ENCODE measurements around the gene MAP4K5.

The MAP4K5 gene

GRCh38 chr14:50399251-50400032 is 132.9 kb downstream of the MAP4K5 start:
- DNase-seq (ENCODE audit: low read depth in 2 of 2), result no peak

- no peak for DNase-seq (ENCODE audit: low read depth in 2 of 2)
Observed at GRCh38 chr14:50398189-50398580, 134.2 kb downstream of the MAP4K5 start.

- no peak for DNase-seq (ENCODE audit: low read depth in 2 of 2)
Observed at GRCh38 chr14:50397390-50398188, 134.8 kb downstream of the MAP4K5 start.

DNA sequence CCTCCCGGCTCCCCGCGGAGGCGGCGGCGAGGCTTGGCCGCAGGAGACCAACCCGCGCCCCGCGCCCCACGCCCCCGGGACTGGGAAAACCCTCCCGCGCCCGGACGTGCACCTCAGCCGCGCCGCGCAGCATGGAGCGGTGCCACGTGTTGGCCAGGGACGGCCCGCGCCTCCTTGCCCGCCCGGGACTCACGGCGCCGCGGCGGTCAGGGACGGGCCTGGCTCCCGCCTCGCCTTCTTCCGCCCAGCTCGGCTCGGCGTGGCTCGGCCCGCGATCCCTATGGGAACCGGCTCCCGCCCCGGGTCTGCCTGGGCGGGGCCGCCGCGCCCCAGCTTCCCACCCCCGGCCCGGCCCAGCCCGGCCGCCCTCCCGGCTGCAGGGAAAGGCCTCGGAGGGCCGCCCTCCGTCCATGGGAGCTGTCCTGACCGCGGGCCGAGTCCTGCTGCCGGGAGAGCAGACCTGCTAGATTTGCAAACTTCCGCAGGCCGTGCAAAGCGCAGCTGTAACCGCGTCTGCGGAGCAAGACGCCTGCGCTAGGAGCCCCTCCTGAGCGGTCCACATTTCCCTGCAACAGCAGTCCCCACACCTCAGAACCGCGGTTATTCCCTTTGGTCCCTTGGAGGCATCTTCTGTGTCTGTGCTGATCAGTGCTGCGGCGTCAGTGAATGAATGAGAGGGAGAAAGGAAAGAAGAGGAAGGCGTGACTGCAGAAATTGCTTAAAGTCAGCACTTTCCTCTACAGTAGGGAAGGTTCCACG is 135.6 kb downstream of the MAP4K5 start, which contains the start of gene CDKL1:
Gene CDKL1 (minus strand): TSS at position 251 of the 759 bp plus-strand sequence. CDS start 1,013 bp downstream, outside the sequence.
- peak; percentile 13 to 48 for DNase-seq (ENCODE audit: low read depth in 2 of 2)

DNA sequence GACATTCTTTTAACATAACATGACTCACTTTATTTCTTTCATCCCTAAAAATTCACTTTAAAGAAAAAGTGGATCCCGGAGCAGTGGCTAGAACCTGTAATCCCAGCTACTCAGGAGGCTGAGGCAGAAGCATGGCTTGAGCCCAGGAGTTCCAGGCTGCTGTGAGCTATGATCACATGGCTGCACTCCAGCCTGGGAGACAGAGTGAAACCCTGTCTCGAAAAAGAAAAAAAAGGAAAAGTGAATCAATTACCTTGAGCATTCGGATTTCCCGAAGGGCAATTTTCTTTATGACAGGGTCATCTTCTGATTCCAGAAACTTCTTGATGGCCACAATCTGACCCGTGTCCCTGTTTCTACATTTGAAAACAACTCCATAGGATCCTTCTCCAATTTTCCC is 136.9 kb downstream of the MAP4K5 start:
- DNase-seq (ENCODE audit: low read depth in 2 of 2), result no peak

DNA sequence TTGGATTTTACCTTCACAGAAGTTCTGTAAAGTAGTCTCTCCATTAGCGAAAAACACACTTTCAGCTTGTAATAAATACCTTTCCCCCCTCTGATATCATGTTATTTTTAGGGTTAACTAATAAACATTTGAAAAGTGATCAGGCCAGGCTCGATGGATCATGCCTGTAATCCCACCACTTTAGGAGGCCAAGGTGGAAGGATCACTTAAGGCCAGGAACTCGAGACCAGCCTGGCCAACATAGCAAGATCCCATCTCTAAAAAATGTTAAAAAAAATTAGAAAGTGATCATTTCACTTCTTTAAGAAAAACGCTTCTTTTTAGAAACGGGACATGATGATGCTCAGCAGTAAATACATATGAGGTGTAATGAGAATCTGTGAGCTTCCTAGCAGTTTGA is 137.7 kb downstream of the MAP4K5 start:
- no peak for DNase-seq (ENCODE audit: low read depth in 2 of 2)

DNA sequence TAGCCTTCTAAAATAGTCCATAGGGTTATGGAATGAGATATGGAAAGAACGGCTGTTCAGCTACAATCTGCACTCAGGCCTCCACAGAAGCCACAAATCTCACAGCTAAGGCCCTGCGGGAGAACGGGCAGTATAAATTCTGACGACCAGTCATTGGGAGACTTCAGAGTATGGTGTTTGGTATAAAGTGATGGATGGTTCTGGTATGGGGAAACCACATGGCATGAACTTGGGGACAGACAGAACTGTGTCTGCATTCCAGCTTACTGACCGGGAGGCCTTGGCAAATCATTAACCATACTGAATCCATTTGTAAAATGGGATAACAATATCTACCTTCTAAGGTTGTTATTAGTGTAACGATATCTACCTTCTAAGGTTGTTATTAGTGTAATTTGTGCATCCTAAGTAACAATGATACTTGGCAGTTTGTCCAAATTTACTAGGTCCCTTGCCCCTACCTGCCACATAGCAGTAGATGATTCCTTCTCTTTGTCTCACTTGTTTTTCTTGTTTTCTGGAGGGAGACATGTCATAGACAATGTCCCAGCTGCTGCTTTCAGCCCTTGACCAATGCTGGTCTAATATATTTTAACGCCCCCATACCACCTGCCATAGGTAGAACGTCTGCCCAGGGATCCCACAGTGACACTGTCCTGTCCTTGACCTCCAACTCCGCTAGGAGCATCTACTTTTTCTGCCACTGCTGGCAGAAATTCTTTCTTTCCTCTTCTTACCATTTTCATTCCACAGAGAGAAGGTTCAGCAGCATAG is 142.5 kb downstream of the MAP4K5 start:
- DNase-seq (ENCODE audit: low read depth in 2 of 2), result no peak

- DNase-seq (ENCODE audit: low read depth in 2 of 2), result no peak
Observed at GRCh38 chr14:50388256-50388931, 144.0 kb downstream of the MAP4K5 start.

GRCh38 chr14:50387548-50387947 is 144.8 kb downstream of the MAP4K5 start:
- no peak for DNase-seq (ENCODE audit: low read depth in 2 of 2)

DNA sequence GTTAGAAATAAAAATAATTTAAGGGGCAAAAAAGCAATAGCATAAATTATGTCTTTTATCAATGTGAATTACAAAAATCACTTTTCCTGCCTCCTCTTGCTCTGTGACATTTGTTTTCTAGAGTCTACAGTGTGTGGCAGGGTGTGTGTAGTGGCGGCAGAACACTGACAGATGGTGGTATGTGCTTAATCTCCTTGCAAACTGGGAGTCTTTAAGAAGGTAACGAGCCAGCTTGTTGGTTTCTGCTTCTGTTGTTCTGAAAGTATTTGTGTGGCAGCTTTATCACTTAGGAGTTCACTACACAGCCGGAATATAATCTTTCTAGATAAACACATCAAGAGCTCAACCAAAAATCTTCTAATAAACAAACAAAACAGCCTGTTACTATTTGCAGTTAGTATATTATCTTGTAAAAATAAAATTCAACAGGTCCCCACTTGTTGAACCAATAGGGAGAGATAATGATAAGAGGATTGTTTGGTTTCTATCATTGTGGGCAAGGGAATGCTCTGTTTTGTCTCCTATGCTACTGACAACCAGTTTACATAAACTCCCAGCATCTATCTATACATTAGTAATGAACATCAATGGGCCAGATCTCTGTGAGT is 148.6 kb downstream of the MAP4K5 start:
- no peak for DNase-seq (ENCODE audit: low read depth in 2 of 2)

GRCh38 chr14:50381823-50382287 is 150.5 kb downstream of the MAP4K5 start:
- no peak for DNase-seq (ENCODE audit: low read depth in 2 of 2)

- DNase-seq (ENCODE audit: low read depth in 2 of 2), result no peak
Observed at GRCh38 chr14:50381008-50381407, 151.4 kb downstream of the MAP4K5 start.

DNA sequence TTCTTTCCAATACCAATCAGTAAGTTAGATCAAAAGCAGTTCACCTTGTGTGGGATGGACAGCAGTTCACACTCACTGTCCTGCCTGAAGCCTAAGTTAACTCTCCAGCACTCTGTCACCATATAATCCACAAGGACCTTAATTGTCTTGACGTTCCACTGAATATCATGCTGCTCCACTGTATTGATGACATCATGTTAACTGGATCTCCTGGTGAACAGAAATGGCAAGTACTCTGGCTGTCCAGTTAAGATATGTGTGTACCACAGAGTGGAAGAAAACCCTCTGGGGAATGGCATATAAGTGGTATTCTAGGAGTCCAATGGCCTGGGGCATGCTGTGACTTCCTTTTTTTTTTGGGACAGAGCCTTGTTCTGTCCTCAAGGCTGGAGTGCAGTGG is 151.9 kb downstream of the MAP4K5 start:
- DNase-seq (ENCODE audit: low read depth in 2 of 2), result no peak

DNA sequence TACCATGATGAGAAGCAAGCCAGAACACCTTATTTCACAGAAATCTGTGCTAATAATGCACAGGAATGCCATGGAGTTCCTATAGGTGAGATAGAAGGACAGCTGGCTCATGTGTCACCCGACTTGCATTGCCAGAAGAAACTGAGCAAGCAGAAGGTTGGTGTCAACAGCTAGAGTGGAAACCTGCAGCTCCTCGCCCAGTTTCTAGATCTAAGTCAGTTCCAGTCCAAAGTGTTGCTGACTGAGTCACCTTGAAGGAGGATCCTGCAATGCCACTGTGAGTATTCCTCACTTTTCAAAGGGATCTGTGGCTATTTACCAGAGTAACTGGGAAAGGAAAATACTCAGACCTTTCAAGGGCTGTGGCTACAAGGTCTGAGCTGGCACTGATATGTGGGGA is 152.8 kb downstream of the MAP4K5 start:
- DNase-seq (ENCODE audit: low read depth in 2 of 2), result no peak

DNA sequence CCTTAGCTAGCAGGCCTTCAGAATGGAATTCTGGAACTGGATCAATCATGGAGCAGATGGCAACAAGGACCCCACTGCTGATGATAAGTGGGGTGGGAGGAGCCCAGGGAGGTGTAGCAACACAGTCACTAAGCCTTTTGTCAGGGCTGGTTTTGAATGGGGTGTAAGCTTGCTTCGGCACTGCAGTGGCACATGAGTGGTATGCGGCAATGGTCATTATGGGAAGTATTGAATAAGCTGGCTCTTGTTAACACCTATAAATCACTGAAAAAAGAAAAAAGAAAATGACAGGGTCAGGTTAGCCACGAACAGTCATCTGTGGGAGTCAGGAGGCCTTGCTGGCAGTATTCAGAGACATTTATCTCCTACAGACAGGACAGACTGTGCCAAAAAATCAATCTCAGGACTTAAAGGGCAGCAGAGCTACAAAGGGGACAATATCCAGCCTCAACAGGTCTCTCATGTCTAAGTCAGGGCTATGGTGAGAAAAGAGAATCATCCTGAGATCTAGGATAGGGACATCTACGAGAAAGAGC is 154.8 kb downstream of the MAP4K5 start:
- no peak for DNase-seq (ENCODE audit: low read depth in 2 of 2)

DNA sequence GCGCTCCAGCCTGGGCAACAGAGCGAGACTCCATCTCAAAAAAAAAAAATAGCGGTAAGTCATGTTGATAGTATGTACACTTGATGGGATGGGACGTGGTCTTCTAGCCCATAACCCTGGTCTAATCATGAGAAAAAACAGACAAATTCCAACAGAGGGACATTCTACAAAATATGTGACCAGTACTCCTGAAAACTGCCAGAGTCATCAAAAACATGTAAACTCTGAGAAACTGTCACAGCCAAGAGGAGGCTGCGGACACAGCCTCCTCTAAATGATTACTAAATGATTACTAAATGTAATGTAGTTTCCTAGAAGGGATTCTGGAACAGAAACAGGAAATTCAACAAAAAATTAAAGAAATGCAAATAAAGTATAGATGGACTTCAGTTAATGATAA is 156.6 kb downstream of the MAP4K5 start:
- no peak for DNase-seq (ENCODE audit: low read depth in 2 of 2)

DNA sequence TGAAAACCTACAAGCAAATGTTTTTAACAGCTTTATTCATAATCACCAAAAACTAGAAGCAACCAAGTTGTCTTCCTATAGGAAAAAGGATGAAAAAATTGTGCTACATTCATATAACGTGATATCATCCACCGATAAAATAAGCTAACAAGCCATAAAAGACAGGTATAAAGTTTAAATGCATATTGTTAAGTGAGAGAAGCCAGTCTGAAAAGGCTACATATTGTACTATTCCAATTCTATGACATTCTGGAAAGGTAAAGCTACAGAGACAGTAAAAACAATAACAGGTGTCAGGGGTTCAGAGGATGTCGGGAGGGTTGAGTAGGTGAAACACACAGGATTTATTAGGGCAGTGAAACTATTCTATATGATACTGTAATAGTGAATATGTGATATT is 158.4 kb downstream of the MAP4K5 start:
- DNase-seq (ENCODE audit: low read depth in 2 of 2), result no peak

GRCh38 chr14:50371546-50371945 is 160.8 kb downstream of the MAP4K5 start:
- DNase-seq (ENCODE audit: low read depth in 2 of 2), result no peak
